Uterus (tissue), 2 donors: ENCODE results near the gene SLC25A21.

Experiments used
- POLR2A ChIP-seq, 2 donors: fragments of 450-650 bp; IDR thresholded peaks; one replicate each; pipeline ENCODE4 v1.6.1; 2016; ENCODE audit warnings: antibody characterized with exemption in 2 of 2, mild to moderate bottlenecking in 1 of 2, moderate library complexity in 1 of 2
- TF ChIP-seq, protein P1 (sequence below), 4 experiments: fragments of 200-600 bp in 2 of 4; fragments of 450-650 bp in 2 of 4; sonication (generic) in 2 of 4; IDR thresholded peaks; one replicate each; pipeline ENCODE4 v1.5.1; 2016 to 2019; ENCODE audit warnings: antibody characterized with exemption in 4 of 4, mild to moderate bottlenecking in 2 of 4, moderate library complexity in 1 of 4

DNA sequence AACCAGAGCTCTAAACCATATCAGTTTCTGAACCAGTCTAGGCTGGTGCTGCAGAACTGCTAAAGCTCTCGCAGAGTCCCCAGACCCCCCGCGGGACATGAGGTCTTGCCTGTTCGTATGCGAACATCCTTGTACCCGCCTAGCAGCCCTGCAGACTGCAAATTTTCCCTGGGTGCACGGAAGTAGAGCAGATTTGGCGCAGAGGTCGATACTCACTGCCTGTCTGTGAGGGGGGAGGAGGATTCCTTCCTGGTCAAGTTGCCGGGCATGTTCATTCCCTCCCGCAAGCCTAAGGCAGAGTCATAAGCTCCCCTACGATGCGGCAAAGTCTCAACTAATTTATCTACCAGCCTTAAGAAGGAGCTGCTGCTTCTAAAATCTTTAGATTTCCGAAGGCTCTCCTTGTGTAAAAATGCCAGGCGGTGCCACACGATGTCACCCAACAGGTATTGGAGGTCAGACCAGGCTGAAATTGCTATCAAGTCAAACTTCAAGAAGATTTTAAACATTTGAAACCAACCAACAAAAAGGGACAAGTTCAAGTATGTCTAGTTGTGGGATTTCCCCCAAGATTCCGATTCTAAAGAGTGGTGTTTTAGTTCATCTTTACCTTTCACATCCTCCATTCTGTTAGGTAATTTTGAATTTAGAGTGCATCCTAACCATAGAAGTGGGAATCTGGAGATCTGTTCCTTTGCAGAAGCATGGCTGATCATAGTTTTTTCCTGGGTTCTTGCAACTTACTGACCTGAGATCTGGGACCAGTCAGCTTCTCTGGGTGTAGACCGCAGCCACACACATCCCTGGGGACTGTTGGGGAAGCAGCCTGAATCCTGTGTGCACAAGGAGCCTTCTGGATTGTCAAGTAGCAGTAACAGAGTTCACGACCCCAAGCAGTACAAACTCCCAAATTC, 512.3 kb downstream of the SLC25A21 start:
- TF ChIP-seq, protein P1, sequence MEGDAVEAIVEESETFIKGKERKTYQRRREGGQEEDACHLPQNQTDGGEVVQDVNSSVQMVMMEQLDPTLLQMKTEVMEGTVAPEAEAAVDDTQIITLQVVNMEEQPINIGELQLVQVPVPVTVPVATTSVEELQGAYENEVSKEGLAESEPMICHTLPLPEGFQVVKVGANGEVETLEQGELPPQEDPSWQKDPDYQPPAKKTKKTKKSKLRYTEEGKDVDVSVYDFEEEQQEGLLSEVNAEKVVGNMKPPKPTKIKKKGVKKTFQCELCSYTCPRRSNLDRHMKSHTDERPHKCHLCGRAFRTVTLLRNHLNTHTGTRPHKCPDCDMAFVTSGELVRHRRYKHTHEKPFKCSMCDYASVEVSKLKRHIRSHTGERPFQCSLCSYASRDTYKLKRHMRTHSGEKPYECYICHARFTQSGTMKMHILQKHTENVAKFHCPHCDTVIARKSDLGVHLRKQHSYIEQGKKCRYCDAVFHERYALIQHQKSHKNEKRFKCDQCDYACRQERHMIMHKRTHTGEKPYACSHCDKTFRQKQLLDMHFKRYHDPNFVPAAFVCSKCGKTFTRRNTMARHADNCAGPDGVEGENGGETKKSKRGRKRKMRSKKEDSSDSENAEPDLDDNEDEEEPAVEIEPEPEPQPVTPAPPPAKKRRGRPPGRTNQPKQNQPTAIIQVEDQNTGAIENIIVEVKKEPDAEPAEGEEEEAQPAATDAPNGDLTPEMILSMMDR (IDR thresholded peaks at IDR 0.05), result no peak
- TF ChIP-seq POLR2A (IDR thresholded peaks at IDR 0.05), result no peak
